VCaP (cell line): Measurements from ENCODE around the gene RGS12.

Source experiments
- H3K27ac ChIP-seq: fragments of 450-650 bp; 2 replicates; pipeline ENCODE4 v1.5.1; 2017
- TF ChIP-seq, protein P1 (sequence below): fragments of 450-650 bp; conservative IDR thresholded peaks from 2 replicates; pipeline ENCODE4 v1.5.1; 2017; ENCODE audit warnings: mild to moderate bottlenecking, moderate library complexity

RGS12 gene

DNA sequence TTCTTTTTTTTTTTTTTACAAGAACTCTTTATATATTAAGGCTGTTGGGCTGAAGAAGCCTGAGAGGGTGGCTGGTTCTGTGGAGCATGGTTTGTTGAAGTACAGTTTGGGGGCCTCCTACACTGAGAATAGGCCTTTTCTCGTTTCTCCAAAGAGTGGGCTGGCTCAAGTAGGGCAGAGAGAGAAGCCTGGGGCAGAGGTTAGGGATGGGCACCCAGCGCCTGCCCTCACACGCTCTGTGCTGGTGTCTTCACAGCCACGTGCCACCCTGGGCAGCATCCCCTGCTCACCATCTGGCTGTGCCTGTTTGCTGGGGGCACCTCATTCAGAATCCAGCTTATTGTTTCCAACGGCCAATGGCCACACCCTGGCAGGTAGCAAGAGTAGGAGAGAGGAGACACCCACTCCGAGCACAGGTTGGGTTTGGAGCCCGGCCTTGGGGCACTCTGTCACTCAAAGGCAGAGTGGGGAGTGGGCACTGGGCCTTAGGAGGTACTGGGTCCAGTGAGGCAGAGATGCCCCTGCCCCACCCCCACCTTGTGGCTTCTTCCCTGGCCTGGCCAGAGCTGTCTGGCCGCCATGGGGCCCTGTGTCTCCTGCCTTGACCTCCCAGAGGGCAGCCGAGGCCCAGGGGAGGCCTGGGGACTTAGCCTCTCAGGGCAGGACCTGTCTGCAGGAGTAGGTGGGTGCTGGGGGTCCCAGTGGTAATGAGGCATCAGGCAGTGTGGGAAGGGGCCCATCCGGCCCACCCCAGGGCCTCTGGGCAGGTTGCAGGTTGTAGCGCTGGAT, 40.9 kb upstream of the RGS12 start:
- H3K27ac ChIP-seq = no peak overlapping the region
- TF ChIP-seq, protein P1, sequence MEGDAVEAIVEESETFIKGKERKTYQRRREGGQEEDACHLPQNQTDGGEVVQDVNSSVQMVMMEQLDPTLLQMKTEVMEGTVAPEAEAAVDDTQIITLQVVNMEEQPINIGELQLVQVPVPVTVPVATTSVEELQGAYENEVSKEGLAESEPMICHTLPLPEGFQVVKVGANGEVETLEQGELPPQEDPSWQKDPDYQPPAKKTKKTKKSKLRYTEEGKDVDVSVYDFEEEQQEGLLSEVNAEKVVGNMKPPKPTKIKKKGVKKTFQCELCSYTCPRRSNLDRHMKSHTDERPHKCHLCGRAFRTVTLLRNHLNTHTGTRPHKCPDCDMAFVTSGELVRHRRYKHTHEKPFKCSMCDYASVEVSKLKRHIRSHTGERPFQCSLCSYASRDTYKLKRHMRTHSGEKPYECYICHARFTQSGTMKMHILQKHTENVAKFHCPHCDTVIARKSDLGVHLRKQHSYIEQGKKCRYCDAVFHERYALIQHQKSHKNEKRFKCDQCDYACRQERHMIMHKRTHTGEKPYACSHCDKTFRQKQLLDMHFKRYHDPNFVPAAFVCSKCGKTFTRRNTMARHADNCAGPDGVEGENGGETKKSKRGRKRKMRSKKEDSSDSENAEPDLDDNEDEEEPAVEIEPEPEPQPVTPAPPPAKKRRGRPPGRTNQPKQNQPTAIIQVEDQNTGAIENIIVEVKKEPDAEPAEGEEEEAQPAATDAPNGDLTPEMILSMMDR = no peak

DNA sequence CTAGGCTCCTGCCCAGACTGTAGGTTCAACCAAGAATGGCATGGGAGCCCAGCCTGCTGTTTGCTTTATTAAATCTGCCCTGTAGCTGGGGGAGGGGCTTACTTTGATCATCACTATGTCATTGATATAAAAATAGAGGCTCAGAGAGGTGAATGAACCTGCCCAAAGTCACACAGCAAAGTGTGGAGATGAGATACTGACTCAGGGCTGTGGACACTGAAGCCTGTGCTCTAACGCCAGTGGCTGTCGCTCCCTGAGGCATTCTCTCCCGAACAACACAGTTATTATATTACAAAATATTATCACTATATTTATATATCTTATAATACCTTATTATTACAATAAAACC, 40.4 kb upstream of the RGS12 start:
- H3K27ac ChIP-seq = no peak overlapping the region
- TF ChIP-seq, protein P1 = no peak

DNA sequence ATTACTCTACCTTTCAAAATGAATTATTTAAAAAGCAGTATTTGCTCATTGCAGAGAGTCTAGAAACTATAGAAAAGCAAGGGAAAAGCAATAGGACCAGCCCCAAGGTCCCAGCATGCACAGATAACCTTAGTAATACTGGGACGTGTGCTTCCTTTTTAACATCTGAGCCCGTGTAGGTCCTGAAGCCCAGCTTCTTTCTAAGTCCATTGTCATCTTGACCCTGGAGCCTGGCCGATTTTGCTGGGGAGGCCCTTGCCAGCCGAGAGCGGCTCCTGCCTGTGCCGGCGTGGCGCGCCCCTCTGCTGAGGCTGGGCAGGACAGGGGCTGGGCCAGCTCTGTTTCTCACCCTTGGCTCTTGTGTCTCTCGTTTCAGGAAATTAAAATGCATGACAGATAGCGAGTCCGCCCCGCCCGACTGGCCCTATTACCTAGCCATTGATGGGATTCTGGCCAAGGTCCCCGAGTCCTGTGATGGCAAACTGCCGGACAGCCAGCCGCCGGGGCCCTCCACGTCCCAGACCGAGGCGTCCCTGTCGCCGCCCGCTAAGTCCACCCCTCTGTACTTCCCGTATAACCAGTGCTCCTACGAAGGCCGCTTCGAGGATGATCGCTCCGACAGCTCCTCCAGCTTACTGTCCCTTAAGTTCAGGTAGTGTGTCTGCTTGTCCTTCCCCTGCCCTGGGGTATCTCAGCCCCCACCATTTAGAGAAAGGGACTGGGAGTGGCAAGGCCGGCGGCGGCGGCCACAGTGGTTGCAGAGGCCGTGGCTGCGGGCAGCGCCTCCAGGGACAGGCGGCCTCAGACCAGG, 39.8 kb upstream of the RGS12 start:
- TF ChIP-seq, protein P1 = no peak
- H3K27ac ChIP-seq = no peak overlapping the region

DNA sequence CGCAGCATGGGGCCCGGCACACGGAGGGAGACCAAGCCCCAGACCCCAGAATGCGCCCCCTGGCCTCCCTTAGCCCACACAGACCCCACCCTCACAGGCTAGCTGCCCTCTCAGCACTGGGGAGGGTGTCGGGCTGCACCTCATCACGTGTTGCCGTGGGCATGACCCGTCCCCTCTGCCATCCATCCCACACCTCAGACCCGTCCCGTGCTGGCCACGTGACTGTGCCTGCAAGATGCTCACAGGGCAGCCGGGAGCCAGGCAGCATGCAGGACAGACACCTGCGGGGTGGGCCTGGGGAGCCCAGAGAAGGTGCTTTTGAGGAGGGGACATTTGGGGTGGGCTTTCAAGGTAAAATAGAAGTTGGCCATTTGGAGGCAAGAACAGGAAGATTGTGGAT, 39.0 kb upstream of the RGS12 start:
- H3K27ac ChIP-seq = no peak overlapping the region
- TF ChIP-seq, protein P1 = no peak

DNA sequence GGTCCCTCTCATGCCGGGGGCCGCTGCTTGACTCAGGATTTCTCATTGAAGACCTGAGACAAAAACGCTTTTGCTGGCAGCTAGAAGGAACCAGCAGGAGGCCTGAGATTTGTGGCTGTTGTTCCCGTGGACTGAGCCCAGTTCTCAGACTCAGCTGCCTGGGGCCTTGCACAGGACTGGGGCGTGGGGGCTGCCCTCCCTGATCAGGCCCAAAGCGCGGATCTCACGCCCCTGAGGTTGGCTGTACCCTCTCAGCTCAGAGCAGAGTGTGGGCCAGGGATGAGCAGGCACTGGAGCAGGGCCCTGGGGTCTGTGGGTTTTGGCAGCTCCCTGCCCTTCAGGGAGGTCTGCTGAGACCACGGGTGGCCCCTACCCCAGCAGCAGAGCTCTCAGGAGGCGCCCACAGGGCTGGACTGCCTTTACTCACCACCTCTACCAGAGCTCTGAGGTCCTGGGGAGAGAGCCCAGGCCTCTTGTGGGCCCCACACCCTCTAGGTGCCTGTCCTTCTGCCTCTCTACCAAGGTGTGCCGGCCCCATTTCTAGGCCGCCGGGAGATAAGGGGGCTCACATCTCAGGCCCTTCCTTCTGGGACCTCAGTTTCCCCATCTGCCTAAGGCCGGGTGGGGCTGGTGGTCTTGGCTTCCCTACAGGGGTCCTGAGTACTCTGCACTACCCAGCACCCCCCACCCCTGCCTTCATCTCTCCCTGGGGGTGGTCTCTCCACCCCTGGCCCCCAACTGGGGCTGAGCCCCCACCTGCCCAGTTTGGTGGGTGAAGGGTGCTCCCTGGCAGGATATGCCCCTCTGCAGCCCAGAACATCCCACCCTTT, 38.3 kb upstream of the RGS12 start:
- no peak overlapping the region for H3K27ac ChIP-seq
- TF ChIP-seq, protein P1 = no peak

DNA sequence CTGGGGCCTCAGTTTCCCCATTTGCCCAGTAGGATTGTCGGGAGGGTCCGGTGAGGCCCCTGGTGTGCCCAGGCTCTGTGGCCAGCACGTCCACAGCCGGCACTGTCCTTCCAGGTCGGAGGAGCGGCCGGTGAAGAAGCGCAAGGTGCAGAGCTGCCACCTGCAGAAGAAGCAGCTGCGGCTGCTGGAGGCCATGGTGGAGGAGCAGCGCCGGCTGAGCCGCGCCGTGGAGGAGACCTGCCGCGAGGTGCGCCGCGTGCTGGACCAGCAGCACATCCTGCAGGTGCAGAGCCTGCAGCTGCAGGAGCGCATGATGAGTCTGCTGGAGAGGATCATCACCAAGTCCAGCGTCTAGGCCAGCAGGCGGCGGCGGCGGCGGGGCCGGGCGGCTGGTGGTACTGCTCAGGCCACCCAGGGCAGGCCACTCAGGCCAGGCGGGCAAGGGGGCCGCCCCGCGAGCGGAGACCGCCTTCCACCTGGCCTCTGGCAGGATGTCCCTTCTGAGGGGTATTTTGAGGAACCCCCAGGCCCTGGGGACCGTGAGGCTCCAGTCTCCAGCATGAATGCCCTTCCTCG, 37.1 kb upstream of the RGS12 start:
- no peak overlapping the region for H3K27ac ChIP-seq
- TF ChIP-seq, protein P1 = no peak
